Calu3 (cell line): ENCODE measurements around the gene CNIH2. TPM values are rescaled to one million over a fixed set of nuclear protein-coding genes. Genes with fewer than 3 reads are reported as not detected.

ENCODE experiments used
- BruUV-seq: library from RNA; stranded (reverse); fragments of 400-500 nt; replicated peaks from 2 replicates; lab custom pipeline; 2021; lab: Mats Ljungman, UMichigan
- CTCF ChIA-PET: fragments of 300-600 bp; sonication (Branson Sonifier 250); formaldehyde crosslinking; loops from one replicate; lab custom pipeline; 2022; ENCODE audit warnings: antibody characterized with exemption; lab: Charles Lee
- DNase-seq: peaks from one replicate; pipeline ENCODE4 v3.0.0; 2022
- H3K27ac Mint-ChIP-seq: one replicate; pipeline ENCODE4 v1.8.0; 2022; ENCODE audit warnings: mixed read lengths; ENCODE audit not compliant: unreplicated experiment
- H3K27me3 Mint-ChIP-seq: one replicate; pipeline ENCODE4 v1.8.0; 2022; ENCODE audit warnings: mixed read lengths; ENCODE audit not compliant: unreplicated experiment
- H3K36me3 Mint-ChIP-seq: one replicate; pipeline ENCODE4 v1.8.0; 2022; ENCODE audit warnings: mild to moderate bottlenecking, moderate library complexity, mixed read lengths; ENCODE audit not compliant: insufficient read depth, unreplicated experiment
- H3K4me1 Mint-ChIP-seq: one replicate; pipeline ENCODE4 v1.8.0; 2022; ENCODE audit warnings: mild to moderate bottlenecking, low read depth, mixed read lengths; ENCODE audit not compliant: unreplicated experiment
- H3K4me3 Mint-ChIP-seq: one replicate; pipeline ENCODE4 v1.8.0; 2022; ENCODE audit warnings: mild to moderate bottlenecking, low read depth, moderate library complexity, mixed read lengths; ENCODE audit not compliant: unreplicated experiment
- H3K9me3 Mint-ChIP-seq: one replicate; pipeline ENCODE4 v1.8.0; 2022; ENCODE audit warnings: low read depth, mixed read lengths; ENCODE audit not compliant: unreplicated experiment
- intact Hi-C: fragments of 100-400 bp; cut with micrococcal nuclease; formaldehyde crosslinking; loops from one replicate; pipeline ENCODE4 v1.10.0; 2022; ENCODE audit not compliant: unreplicated experiment
- total RNA-seq: library from RNA; stranded (reverse); gene quantifications from 2 replicates; pipeline ENCODE4 v1.2.3, GENCODE V29; 2022
- TF ChIP-seq, protein P1 (sequence below): fragments of 200-600 bp; IDR thresholded peaks from one replicate; pipeline ENCODE4 v1.8.0; 2022; ENCODE audit warnings: antibody characterized with exemption; ENCODE audit not compliant: unreplicated experiment

The CNIH2 gene
- total RNA-seq, 1 experiment from 2014 or later = 2.9 TPM

DNA sequence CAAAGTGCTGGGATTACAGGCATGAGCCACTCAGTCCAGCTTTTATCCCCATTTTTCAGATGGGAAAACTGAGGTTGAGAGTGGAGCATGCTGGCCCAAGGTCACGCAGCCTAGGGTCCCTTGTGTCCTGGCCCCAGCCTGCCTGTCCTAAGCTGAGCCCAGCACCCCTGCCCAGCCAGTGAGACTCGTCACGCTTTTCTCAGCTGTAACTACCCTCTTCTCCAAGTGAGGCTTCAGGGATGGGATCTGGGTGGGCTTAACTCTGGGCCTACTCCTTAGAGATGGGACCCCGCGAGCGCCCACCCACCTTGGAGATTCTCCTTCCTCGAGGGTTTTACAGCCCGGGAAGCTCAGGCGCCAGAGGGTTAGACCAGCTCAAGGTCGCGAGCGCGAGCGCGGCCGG lies 13.3 kb downstream of the CNIH2 start:
- DNase-seq = no peak
- Mint-ChIP-seq H3K27ac (no peak overlapping the region), H3K36me3 (peaks cover 36% of the 10 kb centered on the region), H3K4me1 (peaks cover 31% of the 10 kb centered on the region), H3K4me3 (peak overlapping the region; percentile 80), H3K9me3 (no peaks in the 10 kb centered on the region), H3K27me3 (peaks cover 40% of the 10 kb centered on the region)
- intact Hi-C loops = no loop called here
- no TSS peak for BruUV-seq
- CTCF ChIA-PET = interaction anchor here (0.6 to 1.5 kb wide), 3 partner anchors 9 to 167 kb away, joined by 3 read pairs; no protein-coding TSS in a partner anchor
- TF ChIP-seq, protein P1, sequence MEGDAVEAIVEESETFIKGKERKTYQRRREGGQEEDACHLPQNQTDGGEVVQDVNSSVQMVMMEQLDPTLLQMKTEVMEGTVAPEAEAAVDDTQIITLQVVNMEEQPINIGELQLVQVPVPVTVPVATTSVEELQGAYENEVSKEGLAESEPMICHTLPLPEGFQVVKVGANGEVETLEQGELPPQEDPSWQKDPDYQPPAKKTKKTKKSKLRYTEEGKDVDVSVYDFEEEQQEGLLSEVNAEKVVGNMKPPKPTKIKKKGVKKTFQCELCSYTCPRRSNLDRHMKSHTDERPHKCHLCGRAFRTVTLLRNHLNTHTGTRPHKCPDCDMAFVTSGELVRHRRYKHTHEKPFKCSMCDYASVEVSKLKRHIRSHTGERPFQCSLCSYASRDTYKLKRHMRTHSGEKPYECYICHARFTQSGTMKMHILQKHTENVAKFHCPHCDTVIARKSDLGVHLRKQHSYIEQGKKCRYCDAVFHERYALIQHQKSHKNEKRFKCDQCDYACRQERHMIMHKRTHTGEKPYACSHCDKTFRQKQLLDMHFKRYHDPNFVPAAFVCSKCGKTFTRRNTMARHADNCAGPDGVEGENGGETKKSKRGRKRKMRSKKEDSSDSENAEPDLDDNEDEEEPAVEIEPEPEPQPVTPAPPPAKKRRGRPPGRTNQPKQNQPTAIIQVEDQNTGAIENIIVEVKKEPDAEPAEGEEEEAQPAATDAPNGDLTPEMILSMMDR = no peak

DNA sequence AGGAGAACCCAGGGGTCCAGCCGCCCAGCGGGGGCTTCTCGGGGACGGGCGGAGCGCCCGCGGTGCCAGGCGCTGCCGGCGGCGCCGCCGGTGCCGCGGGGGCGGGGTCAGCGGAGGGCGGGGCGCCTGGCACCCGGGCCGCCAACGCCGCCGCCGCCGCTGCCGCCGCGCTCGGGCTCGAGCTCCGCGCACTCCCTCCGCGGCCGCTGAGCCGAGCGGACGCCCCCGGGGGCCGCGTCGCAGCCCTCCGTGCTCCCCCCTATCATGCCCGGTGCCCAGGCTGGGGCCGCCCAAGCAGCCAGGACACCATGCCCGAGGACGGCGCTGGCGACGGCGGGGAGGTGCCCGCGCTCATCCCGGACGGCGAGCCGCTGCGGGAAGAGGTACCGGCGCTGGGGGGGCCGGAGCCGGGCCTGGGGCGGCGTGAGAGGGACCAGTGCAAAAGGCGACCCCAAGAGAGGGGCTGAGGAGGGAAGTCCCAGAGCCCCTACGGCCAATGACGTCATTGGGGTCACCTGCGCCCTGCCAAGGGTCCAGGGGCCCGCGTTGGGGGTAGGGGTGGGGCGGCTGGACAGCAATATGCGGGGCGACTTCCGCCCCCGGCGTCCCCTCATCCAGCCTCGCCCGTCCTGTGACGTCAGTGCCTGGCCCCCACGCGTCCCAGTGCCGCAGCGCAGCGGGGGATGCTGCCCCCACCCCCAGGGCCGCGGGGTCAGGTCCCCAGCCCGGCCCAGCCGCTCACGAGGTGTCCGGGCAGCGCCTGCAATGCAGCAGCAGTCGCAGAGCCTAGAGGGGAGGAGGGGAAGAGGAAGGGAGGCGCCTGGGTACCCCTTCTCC lies 13.9 kb downstream of the CNIH2 start, which contains the start of gene TMEM151A:
TMEM151A (plus strand) TSS at position 189 of the 837 bp plus-strand sequence; CDS start at position 309, 120 bp downstream.
- no peak within 1 kb of the TSS for H3K27ac Mint-ChIP-seq
- peaks cover 31% of the 10 kb centered on the region for H3K4me1 Mint-ChIP-seq
- H3K4me3 Mint-ChIP-seq = peak within 1 kb of the TSS; percentile 80
- intact Hi-C loops = no loop called here
- TF ChIP-seq, protein P1 = no peak
- no peaks in the 10 kb centered on the region for H3K9me3 Mint-ChIP-seq
- peaks cover 47% of the 10 kb centered on the region for H3K27me3 Mint-ChIP-seq
- DNase-seq = peak; percentile 53
- H3K36me3 Mint-ChIP-seq = peaks cover 36% of the 10 kb centered on the region
- BruUV-seq = no TSS peak
- CTCF ChIA-PET = interaction anchor here (0.6 to 1.5 kb wide), 2 partner anchors 9 to 167 kb away, joined by 3 read pairs; no protein-coding TSS in a partner anchor

DNA sequence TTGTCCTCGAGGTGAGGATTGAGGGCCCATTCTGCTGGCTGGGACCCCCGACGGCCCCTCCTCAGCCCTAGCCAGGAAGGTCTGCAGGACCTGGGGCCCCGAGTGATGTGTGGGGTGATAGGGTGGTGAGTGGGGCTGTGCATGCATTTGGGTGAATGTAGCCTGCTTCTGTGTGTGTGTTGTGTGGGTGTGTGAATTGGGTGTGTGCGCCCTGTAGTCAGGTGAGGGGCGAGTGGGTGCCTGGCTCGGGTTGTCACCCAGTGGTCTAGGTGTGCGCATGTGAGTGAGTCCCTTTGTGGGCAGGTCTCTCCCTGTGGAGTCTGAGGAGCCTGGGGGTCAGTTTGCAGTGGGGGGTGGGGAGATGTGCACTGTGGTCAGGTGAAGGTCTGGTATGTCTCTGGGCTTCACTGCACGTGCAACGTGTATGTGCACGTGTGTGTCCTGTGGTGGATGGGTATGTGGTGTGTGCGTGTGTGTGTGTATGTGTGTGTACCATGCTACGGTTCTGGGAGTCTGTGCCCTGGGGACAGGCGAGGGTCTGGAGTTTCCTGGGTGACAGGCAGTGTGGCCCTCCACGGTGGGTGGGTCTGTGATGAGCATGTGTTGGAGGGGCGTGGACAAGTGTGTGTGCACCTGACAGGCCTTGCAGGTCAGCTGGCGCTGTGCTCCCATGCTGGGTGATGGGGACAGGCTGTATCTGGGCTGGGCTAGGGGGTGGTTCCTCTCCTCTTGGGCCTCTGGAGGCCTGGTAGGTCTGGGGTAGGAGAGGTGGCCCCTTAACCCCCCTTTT lies 14.8 kb downstream of the CNIH2 start:
- intact Hi-C loops = no loop called here
- CTCF ChIA-PET = interaction anchor here (1.3 kb wide), 1 partner anchor 20 kb away, joined by 3 read pairs; no protein-coding TSS in a partner anchor
- no peak for DNase-seq
- H3K27me3 Mint-ChIP-seq = peaks cover 55% of the 10 kb centered on the region
- H3K9me3 Mint-ChIP-seq = no peaks in the 10 kb centered on the region
- H3K36me3 Mint-ChIP-seq = peaks cover 32% of the 10 kb centered on the region
- H3K4me1 Mint-ChIP-seq = peaks cover 31% of the 10 kb centered on the region
- no TSS peak for BruUV-seq
- H3K27ac Mint-ChIP-seq = no peak overlapping the region
- TF ChIP-seq, protein P1 = no peak
- peak overlapping the region; percentile 13 for H3K4me3 Mint-ChIP-seq

DNA sequence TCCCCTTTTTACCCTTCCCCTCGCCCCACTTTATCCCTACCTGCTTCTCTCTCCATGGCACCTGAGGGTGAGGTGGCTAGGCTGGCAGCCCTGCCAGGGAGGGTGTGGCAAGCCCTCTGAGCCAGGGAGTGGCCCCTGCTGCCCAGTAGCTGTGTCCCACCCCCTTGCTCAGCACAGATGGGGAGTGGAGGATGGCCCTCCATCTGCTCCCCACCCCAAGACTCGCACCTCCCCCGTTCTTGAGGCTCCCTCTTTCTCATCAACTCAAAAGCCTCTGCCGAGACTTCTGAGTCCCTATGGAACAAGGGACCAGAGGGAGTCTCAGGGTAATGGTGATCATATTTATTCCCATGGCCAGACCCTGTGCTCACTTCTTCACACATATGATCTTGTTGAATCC lies 15.4 kb downstream of the CNIH2 start:
- CTCF ChIA-PET = interaction anchor here (1.3 kb wide), 1 partner anchor 19 kb away, joined by 3 read pairs; no protein-coding TSS in a partner anchor
- peaks cover 27% of the 10 kb centered on the region for H3K36me3 Mint-ChIP-seq
- no peaks in the 10 kb centered on the region for H3K9me3 Mint-ChIP-seq
- H3K4me3 Mint-ChIP-seq = no peak overlapping the region
- no TSS peak for BruUV-seq
- TF ChIP-seq, protein P1 = no peak
- peaks cover 31% of the 10 kb centered on the region for H3K4me1 Mint-ChIP-seq
- intact Hi-C loops = no loop called here
- peaks cover 56% of the 10 kb centered on the region for H3K27me3 Mint-ChIP-seq
- no peak for DNase-seq
- H3K27ac Mint-ChIP-seq = no peak overlapping the region
